Activated gamma-delta T cell (primary cell): Measurements from ENCODE around the gene S100A7A.
"Not testable (repeated sequence)": the region's sequence is repeated elsewhere in the genome, so short reads cannot be mapped to it uniquely, and the experiment has no call there.

Experiments used
- DNase-seq: peaks from one replicate; lab custom pipeline; 2025; lab: John Stamatoyannopoulos, UW

The S100A7A gene

DNA sequence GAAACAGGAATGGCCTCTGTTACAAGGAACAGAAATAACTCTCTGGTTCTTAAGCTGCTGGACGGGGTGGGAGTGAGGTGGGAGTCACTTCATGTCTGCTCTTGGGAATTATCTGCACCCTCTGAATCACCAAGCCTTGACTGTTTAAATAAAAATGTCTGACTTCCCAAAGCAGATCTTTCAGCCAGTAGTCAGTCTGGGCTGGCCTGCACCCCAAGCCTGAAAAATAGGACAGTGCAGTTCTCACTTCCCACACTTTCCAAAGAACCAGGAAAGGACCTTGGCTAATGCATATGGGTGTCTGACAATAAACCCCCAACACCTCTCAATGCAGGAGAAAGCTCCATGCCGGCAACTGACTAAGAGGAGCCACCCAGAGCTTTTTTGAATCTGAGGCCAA is 43.3 kb downstream of the S100A7A start:
- DNase-seq, result no peak

DNA sequence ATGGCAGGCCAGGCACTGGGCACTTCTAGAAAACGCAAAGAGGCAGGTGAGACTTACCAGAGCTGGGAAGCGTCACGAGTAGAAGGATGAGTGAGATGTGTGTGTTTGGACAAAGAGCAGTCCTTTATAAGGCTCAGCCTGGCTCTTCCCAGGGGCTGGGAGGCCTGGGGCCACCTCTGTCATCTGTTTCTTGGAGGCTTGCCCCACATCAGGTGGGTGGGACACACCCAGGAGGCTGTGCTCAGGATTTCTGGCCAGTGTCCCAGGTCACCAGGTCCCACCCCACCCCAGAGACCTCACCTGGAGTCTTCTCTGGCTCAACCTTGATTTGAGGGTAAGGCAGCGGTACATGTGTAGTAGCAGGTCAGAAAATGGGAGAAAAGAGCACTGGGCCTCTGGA is 44.2 kb downstream of the S100A7A start, which contains the start of gene S100A7:
Gene S100A7 (minus strand): TSS at position 101 of the 400 bp plus-strand sequence. CDS start 1,638 bp downstream, outside the sequence.
- no peak for DNase-seq

DNA sequence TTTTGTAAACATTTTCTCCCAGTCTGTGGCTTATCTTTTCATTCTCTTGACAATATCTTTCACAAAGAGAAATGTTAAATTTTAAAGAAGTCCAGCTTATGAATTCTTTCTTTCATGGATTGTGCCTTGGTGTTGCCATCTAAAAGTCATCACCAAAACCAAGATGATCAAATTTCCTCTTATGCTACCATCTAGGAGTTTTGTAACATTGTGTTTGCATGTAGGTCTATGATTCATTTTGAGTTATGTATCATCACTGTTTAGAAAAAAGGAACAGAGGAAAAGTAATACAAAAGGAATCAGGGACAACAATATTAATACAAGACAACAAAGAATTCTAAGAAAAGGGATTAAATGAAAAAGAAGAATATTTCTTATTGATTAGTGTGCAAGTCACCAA is 46.4 kb downstream of the S100A7A start:
- not testable (repeated sequence) for DNase-seq

DNA sequence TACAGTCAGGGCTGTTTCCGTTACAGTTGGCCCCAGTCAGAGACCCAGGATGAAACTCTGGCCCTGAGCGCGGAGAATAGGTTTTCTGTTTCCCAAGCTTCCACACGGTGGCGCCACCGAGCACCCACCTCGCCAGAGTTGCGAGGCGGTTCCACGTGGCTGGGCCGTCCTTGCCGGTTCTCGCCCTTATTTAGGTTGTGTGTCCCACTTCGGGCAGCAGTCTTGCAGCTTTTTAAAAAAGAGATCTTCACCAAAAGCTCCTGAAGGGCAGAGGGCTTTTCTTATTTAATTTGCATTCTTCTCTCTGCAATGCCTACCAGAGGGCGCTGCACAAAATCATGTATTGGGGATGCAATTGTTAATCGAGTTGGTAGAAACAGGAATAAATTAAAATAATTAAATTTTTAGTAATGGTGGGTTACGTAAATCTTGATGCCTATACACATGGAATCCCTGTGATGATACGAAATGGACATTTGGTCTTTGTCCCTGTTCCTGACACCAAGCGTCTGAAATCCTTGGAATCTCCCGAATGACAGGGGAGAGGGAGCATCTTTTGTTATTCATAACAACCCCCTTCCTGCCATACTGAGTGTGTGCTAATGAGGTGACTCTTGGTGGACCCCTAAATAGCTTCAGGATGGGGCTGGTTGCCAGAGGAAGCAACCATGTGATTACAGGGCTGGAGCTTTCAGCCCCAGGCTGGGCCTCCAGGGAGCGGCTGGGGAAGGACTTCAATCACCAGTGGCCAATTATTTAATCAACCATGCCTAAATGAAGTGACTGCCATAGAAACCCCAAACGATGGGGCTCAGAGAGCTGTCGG is 49.7 kb downstream of the S100A7A start:
- DNase-seq, result no peak

DNA sequence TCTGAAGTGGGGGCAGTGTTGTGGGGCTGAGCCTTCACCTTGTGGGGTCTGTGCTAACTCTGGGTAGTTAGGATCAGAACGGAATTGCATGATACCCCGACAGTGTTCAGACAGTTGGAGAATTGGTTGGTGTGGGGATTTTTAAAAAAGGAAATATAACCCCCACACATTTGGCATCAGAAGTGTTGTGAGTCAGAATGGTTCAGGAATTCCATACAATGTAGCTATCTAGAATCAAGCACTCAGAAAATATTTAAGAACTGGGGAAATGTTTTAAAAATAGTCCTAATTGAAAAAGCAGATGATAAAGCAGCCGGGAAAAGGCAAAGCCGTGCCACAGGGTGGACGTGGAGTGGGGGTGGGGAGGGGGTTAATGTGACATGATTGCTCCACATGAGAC is 50.6 kb downstream of the S100A7A start:
- no peak for DNase-seq

DNA sequence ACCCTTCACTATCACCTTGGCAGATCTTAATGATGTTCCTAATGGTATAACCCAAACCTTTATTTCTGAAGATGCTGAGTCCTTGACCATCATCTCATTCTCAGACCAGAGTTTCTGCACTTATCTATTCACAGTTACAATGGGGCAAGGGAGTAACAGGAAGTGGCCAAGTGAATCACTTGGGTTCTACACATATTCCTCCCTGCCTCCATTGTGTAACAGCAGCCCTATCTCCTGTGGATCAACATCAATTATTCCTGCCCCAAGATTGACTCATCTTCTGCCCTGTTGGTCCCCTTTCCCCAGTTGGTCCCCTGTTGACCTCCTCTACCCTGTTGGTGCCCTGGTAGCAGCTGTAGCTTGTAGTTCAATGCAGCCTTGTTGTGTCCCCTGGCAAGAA is 54.4 kb downstream of the S100A7A start:
- no peak for DNase-seq
